WERI-Rb-1 (cell line): ENCODE results near the gene SH3GLB2.

Source experiments
- DNase-seq: peaks from one replicate; pipeline ENCODE4 v3.0.0-alpha.2; 2020
- H3K27ac ChIP-seq: fragments of 250-450 bp; sonication (Bioruptor Pico); 2 replicates; pipeline ENCODE4 v1.5.1; 2020; ENCODE audit warnings: mild to moderate bottlenecking, moderate library complexity
- H3K27me3 ChIP-seq: fragments of 250-450 bp; sonication (Bioruptor Pico); 2 replicates; pipeline ENCODE4 v1.5.1; 2021; ENCODE audit warnings: mild to moderate bottlenecking, low read depth, moderate library complexity; ENCODE audit not compliant: insufficient read depth, severe bottlenecking
- H3K36me3 ChIP-seq: fragments of 250-450 bp; sonication (Bioruptor Pico); 2 replicates; pipeline ENCODE4 v1.5.1; 2020; ENCODE audit warnings: mild to moderate bottlenecking, moderate library complexity
- H3K4me3 ChIP-seq: 2 replicates; pipeline ENCODE4 v1.5.1; 2011; ENCODE audit warnings: low read depth, mild to moderate bottlenecking, control low read depth, low read length
- H3K9me3 ChIP-seq: fragments of 250-450 bp; sonication (Bioruptor Pico); 2 replicates; pipeline ENCODE4 v1.5.1; 2021; ENCODE audit warnings: mild to moderate bottlenecking, moderate library complexity; ENCODE audit not compliant: severe bottlenecking
- TF ChIP-seq, protein P1 (sequence below): IDR thresholded peaks from 2 replicates; pipeline ENCODE4 v1.5.1; 2011; ENCODE audit warnings: low read depth, mild to moderate bottlenecking, control low read depth, inconsistent platforms, low read length

SH3GLB2 gene

DNA sequence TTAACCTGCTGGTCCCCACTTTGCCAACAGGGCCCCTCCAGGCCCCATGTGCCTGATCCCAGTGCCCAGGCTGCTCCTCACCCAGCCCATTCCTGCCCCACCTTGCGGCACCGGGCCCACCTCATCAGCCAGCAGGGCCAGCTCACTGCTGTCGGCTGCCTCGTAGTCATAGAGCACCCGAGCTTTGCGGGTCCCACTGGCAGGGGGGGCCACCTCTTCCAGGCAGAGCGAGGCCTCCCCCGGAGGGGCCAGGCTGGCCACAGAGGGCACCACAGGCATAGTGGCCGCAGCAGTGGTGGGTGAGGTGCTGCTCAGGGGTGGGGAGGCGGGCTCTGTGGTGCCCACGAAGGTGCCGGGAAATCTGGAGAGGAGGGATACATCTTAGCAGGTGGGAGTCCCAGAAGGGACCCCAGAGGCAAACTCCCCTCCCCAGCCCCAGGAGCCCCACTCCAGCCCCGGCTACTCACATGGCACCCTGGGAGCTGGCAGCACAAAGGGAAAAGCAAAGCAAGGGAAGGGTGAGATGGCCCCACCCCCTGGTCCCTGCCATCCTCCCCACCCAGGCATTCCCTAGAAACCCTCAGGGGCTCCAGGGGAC lies 19.0 kb downstream of the SH3GLB2 start:
- Histone ChIP-seq H3K36me3 (peaks cover 93% of the 10 kb centered on the region), H3K9me3 (no peaks in the 10 kb centered on the region), H3K27ac (no peak overlapping the region), H3K27me3 (no peaks in the 10 kb centered on the region), H3K4me3 (no peak overlapping the region)
- TF ChIP-seq, protein P1, sequence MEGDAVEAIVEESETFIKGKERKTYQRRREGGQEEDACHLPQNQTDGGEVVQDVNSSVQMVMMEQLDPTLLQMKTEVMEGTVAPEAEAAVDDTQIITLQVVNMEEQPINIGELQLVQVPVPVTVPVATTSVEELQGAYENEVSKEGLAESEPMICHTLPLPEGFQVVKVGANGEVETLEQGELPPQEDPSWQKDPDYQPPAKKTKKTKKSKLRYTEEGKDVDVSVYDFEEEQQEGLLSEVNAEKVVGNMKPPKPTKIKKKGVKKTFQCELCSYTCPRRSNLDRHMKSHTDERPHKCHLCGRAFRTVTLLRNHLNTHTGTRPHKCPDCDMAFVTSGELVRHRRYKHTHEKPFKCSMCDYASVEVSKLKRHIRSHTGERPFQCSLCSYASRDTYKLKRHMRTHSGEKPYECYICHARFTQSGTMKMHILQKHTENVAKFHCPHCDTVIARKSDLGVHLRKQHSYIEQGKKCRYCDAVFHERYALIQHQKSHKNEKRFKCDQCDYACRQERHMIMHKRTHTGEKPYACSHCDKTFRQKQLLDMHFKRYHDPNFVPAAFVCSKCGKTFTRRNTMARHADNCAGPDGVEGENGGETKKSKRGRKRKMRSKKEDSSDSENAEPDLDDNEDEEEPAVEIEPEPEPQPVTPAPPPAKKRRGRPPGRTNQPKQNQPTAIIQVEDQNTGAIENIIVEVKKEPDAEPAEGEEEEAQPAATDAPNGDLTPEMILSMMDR = no peak
- no peak for DNase-seq

DNA sequence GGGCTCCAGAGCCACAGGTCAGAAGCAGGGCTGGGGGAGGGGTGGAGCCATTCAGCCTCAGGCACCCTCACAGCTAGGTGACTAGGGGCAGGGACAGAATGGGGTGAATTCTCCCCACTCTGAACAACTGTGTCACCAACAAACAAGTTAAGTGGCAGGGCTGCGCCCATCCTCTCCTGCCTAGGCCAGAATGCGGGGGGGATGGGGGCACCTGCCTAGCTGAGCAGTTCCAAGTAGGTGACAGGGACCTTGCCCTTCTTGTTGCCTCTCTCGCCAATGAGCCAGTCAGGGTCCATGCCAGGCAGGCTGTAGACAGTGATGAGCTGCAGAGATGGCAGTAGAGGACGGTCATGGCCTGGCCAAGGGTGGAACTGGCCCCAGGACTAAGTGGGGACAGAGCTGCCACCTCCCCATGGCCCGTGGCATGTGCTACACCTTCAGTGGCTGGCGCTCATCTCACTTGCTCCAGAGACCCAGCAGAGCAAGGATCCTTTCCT lies 19.6 kb downstream of the SH3GLB2 start:
- no peak for DNase-seq
- Histone ChIP-seq H3K27ac (no peak overlapping the region; the same call in 1 of the 2 replicates), H3K27me3 (no peaks in the 10 kb centered on the region), H3K36me3 (peaks cover 93% of the 10 kb centered on the region), H3K4me3 (no peak overlapping the region), H3K9me3 (no peaks in the 10 kb centered on the region)
- TF ChIP-seq, protein P1 = no peak

DNA sequence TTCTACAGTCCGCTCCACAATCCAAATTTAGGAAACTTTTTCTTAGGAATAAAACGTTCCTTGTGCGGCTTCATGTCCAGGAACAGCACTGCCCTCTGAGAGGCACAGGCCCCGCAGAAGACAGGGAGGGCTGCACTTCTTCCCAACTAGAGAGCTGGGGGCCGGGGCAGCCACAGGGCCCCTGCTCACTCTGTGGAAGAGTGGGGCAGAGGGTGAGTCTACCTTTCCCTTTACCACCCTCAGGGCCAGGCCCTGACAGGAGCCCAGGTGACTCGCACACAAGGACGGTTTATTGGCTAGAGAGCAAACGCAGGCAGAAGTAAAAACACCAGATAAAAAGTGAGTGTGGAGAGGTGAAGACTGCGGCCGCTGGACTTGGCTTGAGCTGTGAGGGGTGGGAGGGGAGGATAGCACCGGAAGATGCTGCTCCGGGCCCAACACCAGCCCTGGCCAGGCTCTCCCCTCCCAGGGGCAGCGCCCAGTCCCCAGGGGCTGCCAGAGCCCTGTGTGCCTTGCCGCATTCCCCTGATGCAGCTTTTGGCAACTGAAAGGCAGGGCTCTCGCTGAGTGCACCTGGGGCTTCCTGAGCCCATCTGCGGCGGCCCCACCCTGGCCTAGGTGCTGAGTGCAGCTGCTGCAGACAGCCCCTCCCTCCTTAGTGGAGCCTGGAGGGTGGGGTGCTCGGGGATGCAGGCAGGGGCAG lies 20.2 kb downstream of the SH3GLB2 start:
- H3K27me3 ChIP-seq = no peaks in the 10 kb centered on the region
- TF ChIP-seq, protein P1 = no peak
- H3K4me3 ChIP-seq = no peak overlapping the region
- DNase-seq = no peak
- H3K36me3 ChIP-seq = peaks cover 93% of the 10 kb centered on the region
- no peaks in the 10 kb centered on the region for H3K9me3 ChIP-seq
- H3K27ac ChIP-seq = no peak overlapping the region

DNA sequence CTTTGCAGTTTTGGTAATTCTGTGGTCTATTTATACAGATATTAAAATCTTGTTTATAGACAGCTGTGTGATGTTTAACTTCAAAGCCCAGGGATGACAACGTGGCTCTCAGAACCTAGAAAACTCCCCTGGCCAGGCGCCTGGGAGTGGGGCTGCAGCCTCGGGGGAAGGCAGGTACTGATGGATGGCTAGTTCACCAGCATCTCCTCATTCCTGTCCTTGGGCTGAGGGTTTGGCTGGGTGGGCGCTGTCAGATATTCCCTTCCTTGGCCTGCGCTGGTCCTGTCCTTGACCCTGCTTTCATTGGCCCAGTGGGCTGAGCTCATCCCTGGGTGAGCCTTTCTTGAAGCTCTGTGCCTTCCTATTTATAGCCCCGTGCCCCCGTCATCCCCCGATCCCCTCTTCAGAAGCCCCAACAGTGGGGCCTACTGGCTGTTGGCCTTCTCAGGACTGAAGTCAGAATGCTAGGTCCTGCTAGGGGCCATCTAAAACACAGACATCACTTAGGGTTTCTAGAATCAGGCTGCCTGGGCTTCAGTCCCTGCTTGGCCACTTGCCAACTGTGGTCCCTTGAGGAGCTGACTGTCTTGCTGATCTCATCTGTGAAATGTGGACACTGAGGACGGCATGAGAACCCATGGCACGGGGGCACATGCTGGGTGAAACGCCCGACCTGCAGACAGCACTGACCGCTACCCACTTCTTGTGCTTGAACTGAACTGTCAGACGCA lies 20.9 kb downstream of the SH3GLB2 start:
- Histone ChIP-seq H3K27ac (no peak overlapping the region), H3K27me3 (no peaks in the 10 kb centered on the region), H3K4me3 (no peak overlapping the region), H3K36me3 (peaks cover 93% of the 10 kb centered on the region), H3K9me3 (no peaks in the 10 kb centered on the region)
- TF ChIP-seq, protein P1 = no peak
- DNase-seq = no peak

DNA sequence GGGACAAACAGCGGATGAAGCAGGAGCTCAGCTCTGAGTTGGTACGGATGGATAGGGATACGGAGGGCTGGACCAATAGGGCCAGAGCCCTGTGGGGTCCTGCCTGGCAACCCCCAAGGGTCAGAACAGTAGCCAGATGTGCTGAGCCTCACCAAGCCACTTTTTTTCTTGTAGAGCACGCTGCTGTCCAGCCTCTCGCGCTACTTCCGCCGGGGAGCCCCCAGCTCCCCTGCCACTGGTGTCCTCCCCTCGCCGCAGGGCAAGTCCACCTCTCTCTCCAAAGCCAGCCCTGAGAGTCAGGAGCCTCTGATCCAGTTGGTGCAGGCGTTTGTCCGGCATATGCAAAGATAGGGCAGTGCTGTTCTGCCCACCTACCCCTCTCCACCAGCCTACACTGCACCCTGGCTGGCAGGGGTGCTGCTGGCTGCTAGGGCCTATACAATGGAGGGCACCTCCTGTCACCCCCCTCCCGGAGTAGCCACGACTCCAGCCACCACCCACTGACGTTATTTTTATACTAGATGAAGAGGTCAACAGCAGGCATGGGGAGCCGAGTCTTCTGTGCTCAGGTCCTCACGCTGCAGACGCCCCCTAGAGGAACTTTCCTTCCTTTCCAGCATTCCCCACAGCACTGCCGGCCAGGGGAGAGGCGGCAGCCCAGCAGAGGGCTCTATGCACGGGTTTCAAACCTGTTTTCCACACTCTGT lies 21.6 kb downstream of the SH3GLB2 start:
- TF ChIP-seq, protein P1 = peak; percentile 96
- peaks cover 95% of the 10 kb centered on the region for H3K36me3 ChIP-seq
- DNase-seq = peak; percentile 89
- no peaks in the 10 kb centered on the region for H3K9me3 ChIP-seq
- H3K27ac ChIP-seq = peak overlapping the region; percentile 21
- H3K27me3 ChIP-seq = no peaks in the 10 kb centered on the region
- H3K4me3 ChIP-seq = no peak overlapping the region
